ENCODE results near the gene TNFRSF18.

DNA sequence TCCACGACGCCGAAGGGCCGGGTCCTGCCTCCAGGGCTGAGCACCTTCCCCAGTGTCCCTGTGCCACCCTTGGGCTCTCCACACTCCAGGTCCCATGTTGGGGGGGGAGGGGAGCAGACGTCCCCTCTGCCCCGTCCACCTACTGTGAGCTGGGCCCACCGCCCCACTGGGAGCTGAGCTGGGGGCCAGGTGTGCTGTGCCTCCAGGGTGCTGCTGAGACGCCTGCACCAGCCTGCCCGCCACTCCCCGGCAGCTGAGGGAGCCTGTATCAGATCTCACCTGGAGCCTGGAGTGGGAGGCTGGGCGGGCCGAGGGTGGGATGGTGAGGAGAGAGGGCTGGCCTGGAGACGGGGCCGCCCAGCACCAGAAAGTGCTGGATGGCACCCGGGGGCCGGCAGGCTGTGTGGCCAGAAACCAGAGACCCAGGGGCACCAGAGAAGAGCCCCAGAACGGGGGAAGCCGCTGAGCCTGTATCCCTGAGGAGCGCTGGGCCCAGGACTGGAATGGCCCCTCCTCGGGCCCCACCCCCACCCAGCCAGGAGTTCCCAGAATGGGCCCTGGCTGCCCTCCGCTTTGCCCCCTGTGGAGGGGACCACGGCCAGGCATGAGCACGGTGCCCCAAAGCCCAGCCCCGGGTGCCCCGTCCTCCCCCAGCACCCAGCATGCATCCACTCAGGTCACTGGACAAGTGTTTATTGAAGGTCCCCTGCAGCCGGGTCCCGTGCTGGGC is 3.4 kb downstream of the TNFRSF18 start:
- no peak for TF ChIP-seq POLR2A (IDR thresholded peaks at IDR 0.05)
- TF ChIP-seq, protein P1, sequence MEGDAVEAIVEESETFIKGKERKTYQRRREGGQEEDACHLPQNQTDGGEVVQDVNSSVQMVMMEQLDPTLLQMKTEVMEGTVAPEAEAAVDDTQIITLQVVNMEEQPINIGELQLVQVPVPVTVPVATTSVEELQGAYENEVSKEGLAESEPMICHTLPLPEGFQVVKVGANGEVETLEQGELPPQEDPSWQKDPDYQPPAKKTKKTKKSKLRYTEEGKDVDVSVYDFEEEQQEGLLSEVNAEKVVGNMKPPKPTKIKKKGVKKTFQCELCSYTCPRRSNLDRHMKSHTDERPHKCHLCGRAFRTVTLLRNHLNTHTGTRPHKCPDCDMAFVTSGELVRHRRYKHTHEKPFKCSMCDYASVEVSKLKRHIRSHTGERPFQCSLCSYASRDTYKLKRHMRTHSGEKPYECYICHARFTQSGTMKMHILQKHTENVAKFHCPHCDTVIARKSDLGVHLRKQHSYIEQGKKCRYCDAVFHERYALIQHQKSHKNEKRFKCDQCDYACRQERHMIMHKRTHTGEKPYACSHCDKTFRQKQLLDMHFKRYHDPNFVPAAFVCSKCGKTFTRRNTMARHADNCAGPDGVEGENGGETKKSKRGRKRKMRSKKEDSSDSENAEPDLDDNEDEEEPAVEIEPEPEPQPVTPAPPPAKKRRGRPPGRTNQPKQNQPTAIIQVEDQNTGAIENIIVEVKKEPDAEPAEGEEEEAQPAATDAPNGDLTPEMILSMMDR (IDR thresholded peaks at IDR 0.05), result no peak

Measured in testis (tissue), 2 donors.